Stimulated activated CD4-positive, alpha-beta T cell treated with anti-CD3 and anti-CD28 coated beads, Interleukin-12 subunit alpha, Interleukin-12 subunit beta, amount 100 ng/mL, for 24 hours (primary cell): ENCODE measurements around the gene IL11RA.

Experiments used
- DNase-seq, 2 experiments: peaks; one replicate each; pipeline ENCODE4 v3.0.0-alpha.2; 2020; ENCODE audit warnings: low read depth in 2 of 2

Gene IL11RA

GRCh38 chr9:34654323-34655051 lies 2.5 kb downstream of the IL11RA start:
- no peak for DNase-seq

- no peak for DNase-seq
These were observed 3.4 kb downstream of the IL11RA start for GRCh38 chr9:34655394-34655793.

GRCh38 chr9:34656992-34657391 lies 5.0 kb downstream of the IL11RA start:
- DNase-seq: no peak

- DNase-seq: no peak
These were observed 6.5 kb downstream of the IL11RA start for GRCh38 chr9:34658461-34658860.

GRCh38 chr9:34659592-34660253 lies 7.7 kb downstream of the IL11RA start:
- no peak for DNase-seq

- no peak for DNase-seq
These were observed 10.7 kb downstream of the IL11RA start, which contains the start of gene CCL27 for GRCh38 chr9:34662526-34663302. Gene CCL27, minus strand, starts transcription at chr9:34662657. Its CDS starts 24 bp downstream, at chr9:34662633.

GRCh38 chr9:34663303-34663605 lies 11.3 kb downstream of the IL11RA start:
- no peak for DNase-seq

GRCh38 chr9:34664281-34665066 lies 12.5 kb downstream of the IL11RA start:
- DNase-seq: peak; percentile 47 to 77

GRCh38 chr9:34665067-34665380 lies 13.0 kb downstream of the IL11RA start:
- no peak for DNase-seq

- peak; percentile 61 to 75 for DNase-seq
These were observed 13.6 kb downstream of the IL11RA start for GRCh38 chr9:34665381-34666250.

GRCh38 chr9:34669809-34670562 lies 18.0 kb downstream of the IL11RA start:
- no peak for DNase-seq

GRCh38 chr9:34671307-34671706 lies 19.3 kb downstream of the IL11RA start:
- DNase-seq: no peak

- no peak for DNase-seq
These were observed 22.5 kb downstream of the IL11RA start for GRCh38 chr9:34674440-34674839.

GRCh38 chr9:34675048-34675714 lies 23.2 kb downstream of the IL11RA start:
- DNase-seq: peak; percentile 24 to 61

- DNase-seq: no peak
These were observed 23.9 kb downstream of the IL11RA start for GRCh38 chr9:34675869-34676268.

GRCh38 chr9:34684145-34684544 lies 32.2 kb downstream of the IL11RA start:
- DNase-seq: peak in 1 of 2 experiments; percentile 11

GRCh38 chr9:34684816-34685215 lies 32.8 kb downstream of the IL11RA start:
- no peak for DNase-seq

- DNase-seq: no peak
These were observed 33.6 kb downstream of the IL11RA start for GRCh38 chr9:34685591-34685990.

GRCh38 chr9:34686231-34686630 lies 34.2 kb downstream of the IL11RA start:
- DNase-seq: no peak

- no peak for DNase-seq
These were observed 34.7 kb downstream of the IL11RA start for GRCh38 chr9:34686732-34687131.
